SIG-M5 (cell line): ENCODE measurements around the gene TMPRSS15.
"Not testable (repeated sequence)": the region's sequence is repeated elsewhere in the genome, so short reads cannot be mapped to it uniquely, and the experiment has no call there.

Source experiments
- DNase-seq: peaks from one replicate; lab custom pipeline; 2025; lab: John Stamatoyannopoulos, UW

The TMPRSS15 gene

DNA sequence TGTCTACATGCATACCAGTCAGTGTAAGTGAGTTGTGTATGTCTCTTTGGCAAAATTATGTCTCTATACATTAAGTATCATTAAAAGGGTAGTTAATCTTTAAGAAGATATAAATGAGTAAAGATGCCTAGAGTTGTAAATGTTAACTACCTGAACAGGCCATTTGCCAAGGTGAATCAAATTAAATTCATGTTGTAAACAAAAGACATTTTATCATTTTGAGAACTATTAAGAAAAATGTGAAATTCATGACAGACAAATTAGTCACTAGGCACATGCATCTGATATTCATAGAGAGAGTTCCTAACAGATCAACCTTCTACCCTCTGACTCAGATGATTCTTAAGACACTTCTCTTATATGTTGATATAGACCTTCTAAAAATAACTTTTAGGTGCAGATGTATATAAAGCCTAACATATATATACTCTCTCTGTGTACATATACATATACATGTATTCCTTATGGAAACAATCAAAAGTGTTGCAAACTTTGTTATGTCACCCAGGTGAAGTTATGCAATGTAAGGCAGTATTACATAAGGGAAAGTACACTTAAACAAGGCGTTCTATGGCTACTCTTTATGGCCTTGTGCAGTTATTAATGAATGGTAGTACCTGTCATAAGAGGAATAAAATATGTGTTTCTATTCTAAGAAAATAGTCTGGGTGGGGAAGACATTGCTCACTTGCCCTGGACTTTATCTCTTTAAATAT is at the start of gene TMPRSS15:
TMPRSS15 (minus strand) TSS at position 51 of the 716 bp plus-strand sequence. CDS start 163 bp downstream, outside the sequence.
- no peak for DNase-seq

DNA sequence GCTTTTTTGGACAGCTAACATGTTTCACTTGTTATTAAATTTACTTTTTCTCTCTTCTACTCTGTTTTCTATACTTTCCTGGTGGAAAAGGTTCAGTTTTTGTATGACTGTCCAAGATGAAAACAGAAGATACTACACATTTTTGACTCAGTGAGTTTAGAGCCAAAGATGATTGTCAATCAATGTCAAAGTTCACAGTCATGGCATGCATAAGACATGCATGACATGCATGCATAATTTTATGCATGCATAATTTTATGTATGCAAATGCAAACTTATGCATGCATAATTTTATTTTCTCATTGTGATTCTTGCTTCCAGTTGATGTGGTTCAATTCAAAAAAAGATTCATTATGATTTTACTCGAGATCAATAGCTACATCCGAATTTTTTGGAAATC is 48.1 kb upstream of the TMPRSS15 start:
- no peak for DNase-seq

DNA sequence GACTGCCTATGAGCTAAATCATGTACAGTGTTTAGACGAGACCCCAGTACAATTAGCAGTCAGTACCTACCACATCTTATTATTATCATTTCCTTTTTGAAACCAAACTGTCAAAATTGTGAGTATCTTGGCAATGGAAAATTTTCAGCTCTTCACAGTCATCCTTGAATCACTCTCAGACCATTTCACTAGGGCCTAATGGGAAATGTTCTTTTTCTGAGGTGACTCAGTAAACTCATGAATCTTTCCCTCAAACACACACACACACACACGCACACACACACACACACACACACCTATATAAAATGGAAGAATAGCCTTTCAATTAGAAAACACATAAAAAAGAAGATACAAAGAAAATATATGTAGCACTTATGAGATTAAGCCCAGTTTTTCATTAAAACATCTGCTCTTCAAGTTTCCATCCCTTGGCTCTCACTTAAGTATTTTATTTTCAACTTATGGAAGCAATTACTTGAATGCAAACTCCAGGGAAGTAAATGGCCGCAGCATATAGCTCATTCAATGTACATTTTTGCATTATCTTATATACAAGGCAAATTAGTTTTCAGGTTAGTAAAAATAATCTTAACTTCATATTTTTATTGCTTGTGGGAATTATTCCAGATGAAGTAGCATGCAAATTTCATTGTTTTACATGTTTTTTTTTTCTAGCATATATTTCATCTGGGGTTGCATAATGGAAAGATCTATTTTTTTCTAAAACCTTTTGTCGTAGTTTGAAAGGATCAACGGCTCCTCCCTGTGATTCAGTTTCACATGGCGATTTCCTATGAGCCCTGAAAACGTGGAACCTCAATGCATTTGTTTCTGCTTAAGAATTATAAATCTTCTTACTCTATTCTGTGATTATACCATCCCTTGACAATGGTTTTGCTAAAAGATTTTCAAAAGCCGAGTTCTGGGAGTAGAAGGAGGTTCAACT is 46.3 kb upstream of the TMPRSS15 start:
- no peak for DNase-seq

DNA sequence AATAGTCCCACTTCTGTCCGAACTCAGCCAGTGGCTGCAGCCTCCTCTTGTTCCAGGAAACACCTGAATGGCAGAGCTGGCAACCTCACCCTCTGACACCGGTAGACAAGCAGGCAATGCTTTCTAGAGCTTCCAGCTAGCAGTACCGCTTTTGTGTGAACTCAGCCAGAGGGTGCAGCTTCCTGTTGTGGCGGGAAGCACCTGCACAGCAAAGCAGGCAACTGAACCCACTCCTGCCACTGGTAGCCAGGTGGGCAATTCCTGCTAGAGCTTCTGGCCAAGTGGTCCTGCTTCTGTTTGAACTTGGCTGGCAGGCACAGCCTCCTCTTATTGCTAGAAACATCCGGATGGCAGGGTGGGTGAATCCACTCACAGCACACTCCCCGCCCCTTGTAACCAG is 40.1 kb upstream of the TMPRSS15 start:
- DNase-seq: no peak

DNA sequence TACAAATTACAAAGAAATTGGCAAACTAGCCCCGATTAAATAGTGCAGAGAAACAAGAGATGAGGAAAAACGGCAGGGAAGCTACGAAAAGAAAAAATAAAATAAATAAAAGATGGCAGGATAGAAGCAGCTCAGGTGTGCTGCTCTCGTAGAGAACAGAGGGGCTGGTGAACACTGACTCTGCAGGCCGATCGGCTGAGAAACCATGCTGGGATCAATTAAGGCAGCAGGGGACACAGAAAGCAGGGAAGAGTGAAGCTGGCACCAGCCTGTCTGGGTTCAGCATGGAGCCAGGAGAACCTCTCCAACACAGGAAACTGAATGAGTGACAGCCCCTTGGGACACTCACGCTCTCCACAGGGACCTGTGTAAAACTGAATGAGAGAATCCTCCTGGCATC is 39.5 kb upstream of the TMPRSS15 start:
- no peak for DNase-seq

DNA sequence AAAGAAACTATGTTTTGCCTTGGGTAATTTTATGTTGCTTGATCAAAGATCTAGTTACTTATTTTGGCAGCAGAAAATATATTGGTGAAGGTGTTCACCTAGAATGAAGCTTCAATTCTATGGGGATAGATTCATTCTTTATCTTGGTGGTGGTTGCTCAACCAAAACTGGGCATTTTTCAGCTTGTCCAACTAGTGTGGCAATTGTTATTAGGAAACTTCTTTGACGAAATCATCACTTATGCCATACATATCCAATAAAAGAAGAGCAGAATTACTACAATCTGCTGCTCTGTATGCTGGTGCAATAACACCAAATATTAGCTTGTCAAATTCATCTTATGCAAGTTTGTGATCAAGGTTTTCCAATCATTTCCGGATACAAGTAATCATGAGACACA is 26.8 kb upstream of the TMPRSS15 start:
- no peak for DNase-seq

DNA sequence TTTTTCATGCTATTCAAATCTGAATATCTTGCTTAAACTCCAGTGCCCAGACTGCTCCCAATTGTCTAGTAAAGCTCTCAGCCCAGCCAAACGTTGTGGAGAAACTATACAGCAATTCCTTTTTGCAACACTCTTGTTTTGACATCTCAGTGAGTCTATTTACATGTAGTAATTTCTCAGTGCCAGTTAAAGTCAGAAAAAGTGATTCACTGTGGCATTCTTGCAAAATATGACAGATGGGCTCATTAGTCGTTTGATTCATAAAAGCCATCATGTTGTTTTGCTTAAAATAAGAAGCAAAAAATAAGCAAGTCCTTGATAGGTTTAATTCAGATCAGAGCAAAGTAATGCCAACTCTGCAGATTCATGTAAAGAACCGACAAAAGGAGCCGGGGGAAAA is 20.7 kb upstream of the TMPRSS15 start:
- DNase-seq: no peak

DNA sequence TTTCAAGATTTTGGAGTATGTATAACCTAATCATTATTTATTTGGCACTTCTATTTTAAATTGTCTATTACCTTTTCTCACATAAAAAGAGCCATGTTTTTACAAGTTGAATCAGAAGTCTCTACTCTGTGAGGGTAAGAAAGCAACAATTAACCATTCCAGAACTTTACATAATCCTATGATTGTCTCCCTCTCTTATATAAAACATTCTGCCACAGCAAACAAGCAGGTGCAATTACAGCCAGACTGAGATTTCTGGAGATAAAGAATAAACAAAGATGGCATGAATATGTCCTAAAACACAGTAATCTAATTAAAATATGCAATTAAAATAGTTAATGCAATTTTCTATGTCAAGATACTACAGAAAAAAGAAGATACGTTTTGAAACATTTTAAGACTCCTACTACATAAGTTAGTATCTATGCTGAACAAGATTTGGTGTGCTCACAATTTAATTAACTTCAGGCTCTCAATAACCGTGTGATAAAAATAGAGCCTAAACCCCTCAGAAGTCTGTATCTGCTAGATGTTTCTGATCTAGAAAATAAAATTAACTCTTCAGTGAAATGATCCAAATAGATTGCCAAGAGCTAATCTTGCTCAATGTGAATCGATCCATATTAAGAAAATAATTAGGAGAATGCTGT is 13.7 kb upstream of the TMPRSS15 start:
- DNase-seq: no peak

DNA sequence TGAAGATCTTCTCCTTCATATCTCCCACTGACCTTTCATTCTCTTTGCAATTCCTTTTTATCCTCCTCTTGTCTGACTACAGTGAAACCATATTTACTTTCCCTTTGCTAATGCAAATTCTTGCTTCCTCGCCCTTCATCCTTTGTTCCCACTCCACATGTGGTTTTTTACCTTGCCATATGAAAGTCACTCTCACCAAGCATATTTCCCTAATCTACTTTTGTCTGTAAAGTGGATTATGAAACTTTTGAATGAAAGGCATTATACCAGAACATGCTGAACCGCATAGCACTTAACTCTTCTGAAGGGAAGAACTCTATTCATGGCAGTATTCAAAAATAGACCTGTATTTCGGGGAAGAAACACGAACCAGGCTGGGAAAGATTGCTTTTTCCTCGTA is 8.0 kb upstream of the TMPRSS15 start:
- no peak for DNase-seq

DNA sequence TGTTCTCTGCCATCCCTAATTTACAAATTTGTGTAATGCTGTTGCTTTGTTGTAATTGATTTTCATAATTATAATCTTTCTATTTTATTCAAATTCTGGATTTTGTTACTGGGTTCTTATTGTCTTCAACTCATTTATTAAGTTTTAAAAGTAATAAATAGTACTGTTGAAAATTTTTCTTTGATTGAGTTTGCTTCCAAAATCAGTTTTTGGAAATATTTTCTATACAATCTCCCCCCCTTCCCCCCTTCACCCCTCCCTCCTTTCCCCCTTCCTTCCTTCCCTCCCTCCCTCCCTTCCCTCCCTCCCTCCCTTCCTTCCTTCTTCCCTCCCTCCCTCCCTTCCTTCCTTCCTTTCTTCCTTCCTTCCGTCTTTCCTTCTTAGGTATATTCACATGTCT is 6.0 kb upstream of the TMPRSS15 start:
- no peak for DNase-seq

DNA sequence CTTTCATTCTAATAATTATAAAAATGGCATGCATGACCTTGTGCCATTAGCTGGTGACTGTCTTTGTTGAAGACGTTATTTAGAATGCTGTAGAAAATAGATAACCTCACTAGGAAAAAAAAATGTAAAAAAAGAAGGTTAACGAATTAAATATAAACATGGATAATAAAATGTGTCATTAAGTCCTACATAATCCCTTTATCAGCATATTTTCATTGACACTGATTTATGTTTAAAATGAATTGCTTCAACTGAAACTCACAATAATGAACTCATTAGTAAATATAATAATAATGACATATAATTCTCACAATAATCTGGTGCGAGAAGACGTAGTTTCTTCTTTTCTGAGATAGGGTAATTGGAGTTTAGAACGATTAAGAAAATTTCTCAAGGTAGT is 4.7 kb downstream of the TMPRSS15 start:
- no peak for DNase-seq

DNA sequence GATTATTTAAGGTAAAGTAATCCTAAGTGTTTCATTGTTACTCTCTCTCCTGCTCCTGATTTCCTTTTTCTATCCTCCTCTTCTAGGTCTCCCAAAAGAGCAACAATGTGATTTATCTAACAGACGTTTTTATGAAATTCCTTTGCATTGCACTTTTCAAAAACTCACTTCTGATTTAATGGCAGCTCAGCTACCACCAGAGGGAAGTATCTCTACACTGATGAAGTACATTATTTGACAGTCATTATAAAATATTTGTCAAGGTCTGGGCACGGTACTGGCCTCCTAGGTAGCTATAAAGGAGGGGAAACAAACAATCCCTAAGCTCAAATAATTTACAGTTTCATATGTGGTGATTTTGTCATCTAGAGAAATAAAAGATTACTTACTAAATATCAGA is 15.6 kb downstream of the TMPRSS15 start:
- no peak for DNase-seq

DNA sequence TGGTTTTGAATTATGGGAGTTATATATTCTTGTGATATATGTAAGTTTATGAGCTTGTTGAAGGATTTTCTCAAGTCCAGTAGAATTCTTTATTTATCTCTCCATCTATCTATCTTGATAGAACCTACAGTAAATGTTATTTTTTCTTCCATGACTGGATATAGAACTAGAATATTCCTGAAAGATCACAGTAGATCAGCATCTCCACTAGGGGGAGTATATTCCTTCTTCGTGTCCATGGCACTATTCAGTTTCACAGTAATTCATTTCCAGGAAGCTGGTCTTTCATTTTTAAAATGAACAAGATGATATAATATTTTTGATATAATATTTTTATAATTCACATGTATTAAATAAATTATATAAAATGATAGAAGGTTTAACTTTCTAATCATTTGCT is 18.8 kb downstream of the TMPRSS15 start:
- DNase-seq: no peak

DNA sequence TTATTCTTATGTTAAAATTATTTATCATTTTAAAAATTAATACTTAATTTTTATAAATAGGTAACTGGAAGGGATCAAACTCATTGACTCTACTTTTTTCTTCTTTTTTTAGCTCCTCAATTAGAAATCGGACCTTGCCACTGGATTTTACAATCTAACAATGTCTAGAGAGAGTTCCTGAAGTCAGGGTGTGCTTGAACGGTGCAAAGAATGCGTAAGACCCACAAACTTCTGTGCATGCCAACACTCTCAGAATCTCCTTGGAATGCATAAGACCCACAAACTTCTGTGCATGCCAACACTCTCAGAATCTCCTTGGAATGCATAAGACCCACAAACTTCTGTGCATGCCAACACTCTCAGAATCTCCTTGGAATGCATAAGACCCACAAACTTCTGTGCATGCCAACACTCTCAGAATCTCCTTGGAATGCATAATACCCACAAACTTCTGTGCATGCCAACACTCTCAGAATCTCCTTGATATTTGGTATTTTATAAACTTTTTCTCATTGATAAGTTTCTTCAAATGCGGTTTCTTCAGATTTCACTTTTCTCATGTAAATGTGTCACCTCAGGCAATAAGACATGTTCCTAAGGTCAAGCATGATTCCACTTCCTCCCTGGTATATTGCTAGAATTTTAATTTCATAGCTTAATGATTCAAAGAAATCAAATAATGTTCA is 20.5 kb downstream of the TMPRSS15 start:
- not testable (repeated sequence) for DNase-seq

DNA sequence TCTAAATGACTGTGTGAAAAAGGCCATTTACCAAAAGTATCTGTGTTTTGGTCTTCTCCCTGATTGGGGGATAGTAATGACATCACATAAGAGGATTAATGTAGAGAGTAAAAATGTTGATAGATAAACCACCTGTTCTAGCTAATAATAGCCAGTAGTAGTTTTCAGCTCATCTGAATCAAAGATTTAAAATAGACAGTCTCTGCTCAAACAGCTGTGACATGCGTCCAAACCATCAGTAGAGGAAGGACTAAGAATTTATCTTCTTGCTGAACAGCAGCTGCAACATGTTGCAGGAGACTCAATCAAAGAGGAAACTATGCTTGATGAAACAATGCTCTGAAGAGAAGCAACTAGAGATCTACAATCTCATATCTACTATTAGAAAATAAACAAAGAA is 21.4 kb downstream of the TMPRSS15 start:
- no peak for DNase-seq

DNA sequence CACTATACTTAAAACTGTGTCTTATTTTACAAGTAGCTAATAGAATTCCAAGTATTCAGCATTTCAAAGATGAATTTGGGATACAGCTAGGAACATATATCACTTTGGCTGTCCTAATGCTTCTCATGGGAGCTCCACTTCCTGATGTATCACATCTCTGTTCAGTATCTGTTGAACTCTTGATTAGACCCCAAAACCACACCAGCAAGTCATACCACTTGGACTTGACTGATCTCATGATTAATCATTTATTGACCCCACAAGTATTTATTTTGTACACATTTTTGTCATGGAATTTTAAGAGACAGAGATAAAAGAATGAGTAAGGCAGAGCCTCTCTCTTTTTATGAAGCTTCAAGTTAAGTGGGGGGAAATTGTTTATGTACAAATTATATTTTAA is 30.0 kb downstream of the TMPRSS15 start:
- no peak for DNase-seq

DNA sequence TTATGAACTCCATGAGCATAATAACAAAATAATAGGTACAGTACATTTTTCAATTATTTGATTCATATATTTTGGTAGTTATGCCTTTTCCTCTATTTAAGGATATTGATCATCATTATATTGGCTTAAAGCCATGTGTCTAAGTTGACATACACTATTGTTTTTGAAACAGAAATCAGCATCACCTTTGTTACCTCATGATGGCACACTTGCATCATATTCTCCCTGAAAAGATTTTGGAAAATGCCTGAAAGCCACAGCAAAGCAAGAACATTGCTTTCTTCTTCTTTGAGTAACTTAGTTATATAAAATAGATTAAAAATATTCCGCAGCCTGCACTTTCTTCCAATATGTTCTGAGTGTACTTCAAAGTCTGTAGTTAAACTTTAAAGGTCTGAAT is 33.3 kb downstream of the TMPRSS15 start:
- DNase-seq: no peak

DNA sequence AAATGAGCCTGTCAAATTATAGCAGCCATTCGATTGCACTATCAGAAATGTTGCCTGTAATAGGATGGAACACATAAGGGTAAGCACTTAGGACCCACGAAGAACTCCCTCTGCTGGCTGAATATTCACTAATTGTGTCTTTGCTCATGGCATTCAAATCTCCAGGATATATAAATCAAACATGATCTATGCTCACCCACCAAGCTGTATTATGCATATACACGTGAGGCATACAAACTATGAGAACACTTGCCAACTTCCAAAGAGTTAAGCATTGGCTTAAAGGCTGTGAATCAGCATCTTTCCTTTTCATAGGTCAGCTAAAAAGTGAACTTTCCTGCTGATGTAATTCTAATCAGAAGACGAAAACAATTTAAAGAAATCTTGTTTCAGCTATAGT is 34.5 kb downstream of the TMPRSS15 start:
- no peak for DNase-seq

DNA sequence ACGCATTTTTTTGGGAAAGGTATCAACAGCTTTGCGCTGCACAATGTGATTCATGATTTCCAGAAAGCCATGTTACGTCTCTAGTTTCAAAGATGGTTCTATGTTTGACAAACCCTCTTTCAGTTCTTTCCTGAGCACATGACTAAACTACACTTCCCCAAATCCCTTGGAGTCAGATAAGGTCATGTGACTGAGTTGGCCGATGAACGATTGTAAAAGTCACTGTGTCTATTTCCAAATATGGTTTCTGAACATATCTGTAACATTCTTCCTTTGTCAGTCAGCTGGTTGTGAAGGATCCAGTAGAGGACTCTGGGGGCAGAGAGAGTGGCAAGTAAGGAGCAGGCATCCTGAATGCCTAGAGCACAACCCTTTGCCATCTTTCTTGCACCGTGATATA is 35.4 kb downstream of the TMPRSS15 start:
- DNase-seq: no peak

DNA sequence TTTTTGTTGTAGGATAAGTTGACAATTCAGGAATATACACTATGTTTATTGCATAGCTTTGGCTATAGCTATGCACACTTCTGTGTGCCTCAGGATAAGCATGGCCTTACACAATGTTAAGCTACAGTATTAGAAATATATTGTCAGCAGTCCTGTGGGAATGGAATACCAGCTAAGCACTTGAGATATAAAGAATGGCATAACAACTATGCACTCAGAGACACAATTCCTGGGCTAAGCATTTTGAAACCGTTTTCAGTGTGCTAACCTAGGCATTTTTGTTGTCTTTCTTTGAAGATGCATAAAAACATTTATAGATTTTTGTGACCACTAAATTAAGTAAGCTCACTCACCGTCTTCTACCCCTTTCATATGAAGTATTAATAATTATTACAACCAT is 46.8 kb downstream of the TMPRSS15 start:
- no peak for DNase-seq

DNA sequence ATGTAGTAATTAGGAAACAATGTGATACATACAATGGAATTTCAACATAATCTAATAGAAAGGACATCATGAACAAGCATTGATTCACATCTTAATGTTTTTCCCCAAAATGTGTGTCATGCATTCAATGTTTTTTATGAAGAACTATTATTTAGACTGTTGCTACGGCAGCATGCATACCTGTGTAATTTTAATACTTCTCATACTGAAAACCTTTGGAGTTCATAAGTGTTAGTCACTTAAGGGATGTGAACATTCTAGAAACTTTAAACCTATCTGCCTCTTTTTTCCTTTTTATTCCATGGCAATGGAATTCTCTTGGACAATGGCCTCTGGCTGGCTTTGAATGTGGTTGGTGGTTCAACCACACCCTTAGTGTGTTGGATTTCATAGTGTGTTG is 48.6 kb downstream of the TMPRSS15 start:
- no peak for DNase-seq

DNA sequence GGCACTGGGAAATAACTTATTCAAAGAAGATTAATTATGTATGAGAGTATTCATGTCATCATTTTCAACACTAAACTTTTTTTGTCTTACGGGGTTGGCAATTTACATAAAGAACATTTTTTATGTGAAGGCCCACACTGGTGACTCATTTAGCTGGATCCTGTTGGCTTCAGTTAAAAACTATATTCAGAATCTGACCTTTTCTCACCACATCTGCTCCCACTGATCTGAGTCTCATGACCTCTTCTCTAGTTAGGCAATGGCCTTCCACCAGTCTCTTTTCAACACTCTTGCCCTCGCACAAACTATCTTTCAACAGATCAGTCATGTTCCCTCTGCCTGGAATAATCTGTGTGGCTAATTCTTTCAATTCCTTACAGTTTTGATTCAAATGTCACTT is 53.4 kb downstream of the TMPRSS15 start:
- no peak for DNase-seq
